SK-N-SH (cell line): ENCODE data around the gene NCAPH2. TPM values are rescaled to one million over a fixed set of nuclear protein-coding genes. Genes with fewer than 3 reads are reported as not detected.

Experiments used
- CTCF ChIA-PET: fragments of 300-600, 350-600 bp; formaldehyde crosslinking; extraction: SDS; loops from one replicate; lab custom pipeline; 2021; lab: Yijun Ruan, JAX
- POLR2A ChIA-PET: fragments of 350-600 bp; sonication (Branson Sonifier 250); formaldehyde crosslinking; extraction: SDS; loops from one replicate; lab custom pipeline; 2020; ENCODE audit warnings: antibody characterized with exemption, inconsistent platforms; lab: Yijun Ruan, JAX
- DNase-seq: peaks from one replicate; pipeline ENCODE4 v3.0.0; 2012
- H2AFZ ChIP-seq: fragments of 200-600 bp; sonication (generic); 2 replicates; pipeline ENCODE4 v1.8.1; 2016; ENCODE audit warnings: antibody characterized with exemption, mild to moderate bottlenecking, low read depth
- H3F3A ChIP-seq: fragments of 200-600 bp; sonication (generic); replicated peaks from 2 replicates; pipeline ENCODE3; 2016; ENCODE audit warnings: antibody characterized with exemption, mild to moderate bottlenecking; ENCODE audit not compliant: insufficient read depth
- H3K27ac ChIP-seq, 2 experiments: fragments of 200-500 bp in 1 of 2; fragments of 200-600 bp in 1 of 2; sonication (Bioruptor generic) in 1 of 2; sonication (generic), shearing (Covaris generic) in 1 of 2; 2 replicates each; pipeline versions ENCODE4 v1.5.1 to v1.6.1; 2014 to 2016; ENCODE audit warnings: low read depth in 2 of 2, inconsistent platforms in 1 of 2, low read length in 1 of 2, mild to moderate bottlenecking in 1 of 2, mixed read lengths in 1 of 2
- H3K27me3 ChIP-seq: fragments of 200-600 bp; sonication (generic), shearing (Covaris generic); 2 replicates; pipeline ENCODE4 v1.6.1; 2016; ENCODE audit warnings: mixed run types; ENCODE audit not compliant: insufficient read depth
- H3K36me3 ChIP-seq, 2 experiments: fragments of 200-500 bp in 1 of 2; fragments of 200-600 bp in 1 of 2; sonication (Bioruptor generic) in 1 of 2; sonication (generic) in 1 of 2; replicated peaks in 1 of 2; 2 replicates each; pipeline versions ENCODE3 to v1.5.1; 2014 to 2016; ENCODE audit warnings: low read length in 1 of 2, mild to moderate bottlenecking in 1 of 2; ENCODE audit not compliant: insufficient read depth in 2 of 2, control insufficient read depth in 1 of 2
- H3K4me1 ChIP-seq, 2 experiments: fragments of 200-500 bp in 1 of 2; fragments of 200-600 bp in 1 of 2; sonication (Bioruptor generic) in 1 of 2; sonication (generic), shearing (Covaris generic) in 1 of 2; 2 replicates each; pipeline versions ENCODE4 v1.5.1 to v1.6.1; 2014 to 2016; ENCODE audit warnings: low read depth in 1 of 2, low read length in 1 of 2, mixed run types in 1 of 2; ENCODE audit not compliant: insufficient read depth in 2 of 2, control insufficient read depth in 1 of 2
- H3K4me2 ChIP-seq: fragments of 200-600 bp; sonication (generic), shearing (Covaris generic); 2 replicates; pipeline ENCODE4 v1.6.1; 2017; ENCODE audit warnings: mixed run types
- H3K4me3 ChIP-seq, 2 experiments: fragments of 200-500 bp in 1 of 2; fragments of 200-600 bp in 1 of 2; sonication (Bioruptor generic) in 1 of 2; sonication (generic), shearing (Covaris generic) in 1 of 2; 2 replicates each; pipeline versions ENCODE4 v1.5.1 to v1.8.1; 2014 to 2016; ENCODE audit warnings: low read depth in 2 of 2, inconsistent platforms in 1 of 2, low read length in 1 of 2, mild to moderate bottlenecking in 1 of 2, mixed read lengths in 1 of 2, moderate library complexity in 1 of 2
- H3K79me2 ChIP-seq: fragments of 200-600 bp; sonication (generic); 2 replicates; pipeline ENCODE4 v1.8.1; 2017; ENCODE audit warnings: mild to moderate bottlenecking; ENCODE audit not compliant: insufficient read depth
- H3K9ac ChIP-seq: fragments of 200-600 bp; sonication (generic); 2 replicates; pipeline ENCODE4 v1.6.1; 2017; ENCODE audit warnings: mixed run types
- H3K9me2 ChIP-seq: fragments of 200-600 bp; sonication (generic); 2 replicates; pipeline ENCODE4 v1.6.1; 2017; ENCODE audit warnings: mixed run types
- H3K9me3 ChIP-seq: fragments of 200-600 bp; sonication (generic); 2 replicates; pipeline ENCODE4 v1.6.1; 2017; ENCODE audit warnings: mixed run types, mild to moderate bottlenecking, moderate library complexity
- H4K20me1 ChIP-seq: fragments of 200-600 bp; sonication (generic); 2 replicates; pipeline ENCODE4 v1.6.1; 2017; ENCODE audit warnings: mild to moderate bottlenecking, mixed run types; ENCODE audit not compliant: insufficient read depth
- EZH2phosphoT487 ChIP-seq: fragments of 200-600 bp; sonication (generic); IDR thresholded peaks from 2 replicates; pipeline ENCODE4 v1.6.1; 2017; ENCODE audit warnings: low read depth, mixed run types, mild to moderate bottlenecking, antibody characterized with exemption, moderate library complexity, borderline replicate concordance
- FOSL2 ChIP-seq: IDR thresholded peaks from 2 replicates; pipeline ENCODE4 v1.4.0; 2012; ENCODE audit warnings: low read depth, mild to moderate bottlenecking, moderate library complexity, borderline replicate concordance
- FOXJ3 ChIP-seq: sonication (generic); formaldehyde crosslinking; IDR thresholded peaks from 2 replicates; pipeline ENCODE4 v1.5.1; 2020; ENCODE audit warnings: mild to moderate bottlenecking, missing genetic modification reagents
- GABPA ChIP-seq: IDR thresholded peaks from 2 replicates; pipeline ENCODE4 v1.4.0; 2012; ENCODE audit warnings: low read depth, mild to moderate bottlenecking
- MEF2A ChIP-seq: IDR thresholded peaks from 2 replicates; pipeline ENCODE4 v1.4.0; 2012; ENCODE audit warnings: low read depth, borderline replicate concordance
- NFIC ChIP-seq: IDR thresholded peaks from 2 replicates; pipeline ENCODE4 v1.4.0; 2012; ENCODE audit warnings: borderline replicate concordance
- NRF1 ChIP-seq: IDR thresholded peaks from 2 replicates; pipeline ENCODE4 v1.6.1; 2012; ENCODE audit warnings: low read depth, mild to moderate bottlenecking, low read length
- POLR2AphosphoS5 ChIP-seq: IDR thresholded peaks from 2 replicates; pipeline ENCODE4 v1.6.1; 2012; ENCODE audit warnings: low read depth, low read length
- RCOR1 ChIP-seq: fragments of 150-350 bp; IDR thresholded peaks from 2 replicates; pipeline ENCODE4 v1.6.1; 2017; ENCODE audit warnings: antibody characterized with exemption, low read length
- REST ChIP-seq: IDR thresholded peaks from 2 replicates; pipeline ENCODE4 v1.6.1; 2012; ENCODE audit warnings: mild to moderate bottlenecking, low read depth, low read length, moderate library complexity
- RFX5 ChIP-seq: IDR thresholded peaks from 2 replicates; pipeline ENCODE4 v1.6.1; 2012; ENCODE audit warnings: mild to moderate bottlenecking, improper control_type of control experiment, low read length
- RXRA ChIP-seq: IDR thresholded peaks from 2 replicates; pipeline ENCODE4 v1.4.0; 2012; ENCODE audit warnings: low read depth, mild to moderate bottlenecking, borderline replicate concordance
- SMC3 ChIP-seq: IDR thresholded peaks from 2 replicates; pipeline ENCODE4 v1.6.1; 2012; ENCODE audit warnings: low read depth, low read length, improper control_type of control experiment
- TAF1 ChIP-seq: IDR thresholded peaks from 2 replicates; pipeline ENCODE4 v1.6.1; 2012; ENCODE audit warnings: low read depth, mild to moderate bottlenecking, low read length, moderate library complexity, borderline replicate concordance
- USF1 ChIP-seq: IDR thresholded peaks from 2 replicates; pipeline ENCODE4 v1.4.0; 2012; ENCODE audit warnings: low read depth, borderline replicate concordance
- YY1 ChIP-seq: IDR thresholded peaks from 2 replicates; pipeline ENCODE4 v1.4.0; 2012; ENCODE audit warnings: low read depth, mild to moderate bottlenecking
- WGBS: methylation state at CpG from one replicate; pipeline ENCODE4 v1.1.6; 2017; ENCODE audit warnings: low lambda C conversion rate; 5-methylcytosine and 5-hydroxymethylcytosine counted together
- polyA plus RNA-seq, 3 experiments: library from polyadenylated mRNA; depleted of rRNA; stranded (reverse); fragments of >200 nt; gene quantifications; 2 replicates each; pipeline ENCODE4 v1.2.3, GENCODE V29; 2012
- TF ChIP-seq, protein P1 (sequence below): fragments of 200-600 bp; sonication (generic); IDR thresholded peaks from 2 replicates; pipeline ENCODE4 v1.6.1; 2017; ENCODE audit warnings: antibody characterized with exemption, mild to moderate bottlenecking, moderate library complexity
- TF ChIP-seq, protein P2 (sequence below): IDR thresholded peaks from 2 replicates; pipeline ENCODE4 v1.4.0; 2012; ENCODE audit warnings: low read depth
- TF ChIP-seq, protein P3 (sequence below): fragments of 150-350 bp; IDR thresholded peaks from 2 replicates; pipeline ENCODE4 v1.6.1; 2017; ENCODE audit warnings: antibody characterized with exemption, low read length, low read depth, borderline replicate concordance

NCAPH2 gene
- polyA plus RNA-seq, 1 of the 3 experiments (the other 2 are of a cell fraction) = 22.4 TPM

- no peak for TF ChIP-seq TAF1
- TF ChIP-seq RCOR1 = no peak
Measured at GRCh38 chr22:50459016-50459415, 49.0 kb upstream of the NCAPH2 start (continued).

- Histone ChIP-seq H3K27me3 (no peaks in the 10 kb centered on the region), H3K4me3 (no peak overlapping the region), H3K27ac (no peak overlapping the region), H3F3A (no peaks in the 10 kb centered on the region), H3K9ac (no peak overlapping the region), H3K9me3 (no peaks in the 10 kb centered on the region), H3K79me2 (no peaks in the 10 kb centered on the region), H4K20me1 (no peaks in the 10 kb centered on the region), H2AFZ (no peak overlapping the region), H3K4me2 (no peak overlapping the region), H3K4me1 (no peaks in the 10 kb centered on the region), H3K9me2 (no peaks in the 10 kb centered on the region), H3K36me3 (peaks cover 0 to 72% of the 10 kb centered on the region in 2 experiments)
- WGBS = 98% methylated on average over 14 of the region's 41 CpGs
- no peak for DNase-seq
- TF ChIP-seq, protein P1, sequence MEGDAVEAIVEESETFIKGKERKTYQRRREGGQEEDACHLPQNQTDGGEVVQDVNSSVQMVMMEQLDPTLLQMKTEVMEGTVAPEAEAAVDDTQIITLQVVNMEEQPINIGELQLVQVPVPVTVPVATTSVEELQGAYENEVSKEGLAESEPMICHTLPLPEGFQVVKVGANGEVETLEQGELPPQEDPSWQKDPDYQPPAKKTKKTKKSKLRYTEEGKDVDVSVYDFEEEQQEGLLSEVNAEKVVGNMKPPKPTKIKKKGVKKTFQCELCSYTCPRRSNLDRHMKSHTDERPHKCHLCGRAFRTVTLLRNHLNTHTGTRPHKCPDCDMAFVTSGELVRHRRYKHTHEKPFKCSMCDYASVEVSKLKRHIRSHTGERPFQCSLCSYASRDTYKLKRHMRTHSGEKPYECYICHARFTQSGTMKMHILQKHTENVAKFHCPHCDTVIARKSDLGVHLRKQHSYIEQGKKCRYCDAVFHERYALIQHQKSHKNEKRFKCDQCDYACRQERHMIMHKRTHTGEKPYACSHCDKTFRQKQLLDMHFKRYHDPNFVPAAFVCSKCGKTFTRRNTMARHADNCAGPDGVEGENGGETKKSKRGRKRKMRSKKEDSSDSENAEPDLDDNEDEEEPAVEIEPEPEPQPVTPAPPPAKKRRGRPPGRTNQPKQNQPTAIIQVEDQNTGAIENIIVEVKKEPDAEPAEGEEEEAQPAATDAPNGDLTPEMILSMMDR = no peak
- TF ChIP-seq MEF2A (no peak), FOSL2 (no peak), RFX5 (no peak), GABPA (no peak), RCOR1 (no peak), SMC3 (no peak), POLR2AphosphoS5 (no peak), YY1 (no peak), EZH2phosphoT487 (no peak), REST (no peak), FOXJ3 (CRISPR knock-in tag) (no peak), NRF1 (no peak), NFIC (no peak), USF1 (no peak), RXRA (no peak)
- TF ChIP-seq, protein P2, sequence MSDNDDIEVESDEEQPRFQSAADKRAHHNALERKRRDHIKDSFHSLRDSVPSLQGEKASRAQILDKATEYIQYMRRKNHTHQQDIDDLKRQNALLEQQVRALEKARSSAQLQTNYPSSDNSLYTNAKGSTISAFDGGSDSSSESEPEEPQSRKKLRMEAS = no peak
- TF ChIP-seq, protein P3, sequence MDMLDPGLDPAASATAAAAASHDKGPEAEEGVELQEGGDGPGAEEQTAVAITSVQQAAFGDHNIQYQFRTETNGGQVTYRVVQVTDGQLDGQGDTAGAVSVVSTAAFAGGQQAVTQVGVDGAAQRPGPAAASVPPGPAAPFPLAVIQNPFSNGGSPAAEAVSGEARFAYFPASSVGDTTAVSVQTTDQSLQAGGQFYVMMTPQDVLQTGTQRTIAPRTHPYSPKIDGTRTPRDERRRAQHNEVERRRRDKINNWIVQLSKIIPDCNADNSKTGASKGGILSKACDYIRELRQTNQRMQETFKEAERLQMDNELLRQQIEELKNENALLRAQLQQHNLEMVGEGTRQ = no peak
- CTCF ChIA-PET = interaction anchor here (1.0 kb wide), 1 partner anchor 39 kb away, joined by 3 read pairs; no protein-coding TSS in a partner anchor
- POLR2A ChIA-PET = no interaction called here
Measured at GRCh38 chr22:50459496-50460140, 48.4 kb upstream of the NCAPH2 start.
